DND-41 (cell line): ENCODE results near the gene SAP25.
"Not testable (repeated sequence)": the region's sequence is repeated elsewhere in the genome, so short reads cannot be mapped to it uniquely, and the experiment has no call there.

Experiments
- ATAC-seq: fragments of 200-7000 bp; cut with Tn5 transposase; 3 replicates; pipeline ENCODE4 v1.9.1; 2021; ENCODE audit warnings: low read depth; ENCODE audit not compliant: insufficient read depth
- DNase-seq: peaks from one replicate; pipeline ENCODE4 v3.0.0-alpha.2; 2020
- H2AFZ ChIP-seq: 2 replicates; pipeline ENCODE4 v1.6.0; 2012; ENCODE audit warnings: low read depth, low read length
- H3K27ac ChIP-seq: 2 replicates; pipeline ENCODE4 v1.5.1; 2012; ENCODE audit warnings: low read length, inconsistent platforms
- H3K27me3 ChIP-seq: fragments of 200-600 bp; sonication (generic); 2 replicates; pipeline ENCODE4 v1.6.0; 2012; ENCODE audit warnings: low read length, mild to moderate bottlenecking, inconsistent platforms; ENCODE audit not compliant: insufficient read depth, poor library complexity
- H3K36me3 ChIP-seq: 2 replicates; pipeline ENCODE4 v1.5.1; 2012; ENCODE audit warnings: low read length, inconsistent platforms; ENCODE audit not compliant: insufficient read depth
- H3K4me1 ChIP-seq: 2 replicates; pipeline ENCODE4 v1.5.1; 2012; ENCODE audit warnings: mild to moderate bottlenecking, low read length; ENCODE audit not compliant: insufficient read depth
- H3K4me2 ChIP-seq: 2 replicates; pipeline ENCODE4 v1.6.0; 2012; ENCODE audit warnings: mild to moderate bottlenecking, moderate library complexity, low read length, inconsistent platforms; ENCODE audit not compliant: insufficient read depth
- H3K4me3 ChIP-seq, 2 experiments: fragments of 200-600 bp in 1 of 2; shearing (Covaris generic) in 1 of 2; 2 replicates each; pipeline ENCODE4 v1.5.1; 2012 to 2016; ENCODE audit warnings: inconsistent platforms in 2 of 2, low read length in 2 of 2, mild to moderate bottlenecking in 2 of 2, low read depth in 1 of 2, moderate library complexity in 1 of 2
- H3K79me2 ChIP-seq: 2 replicates; pipeline ENCODE4 v1.6.0; 2012; ENCODE audit warnings: low read length, inconsistent platforms; ENCODE audit not compliant: insufficient read depth
- H3K9ac ChIP-seq: 2 replicates; pipeline ENCODE4 v1.6.0; 2012; ENCODE audit warnings: low read depth, mild to moderate bottlenecking, inconsistent platforms, low read length, moderate library complexity
- H3K9me3 ChIP-seq: 2 replicates; pipeline ENCODE4 v1.5.1; 2012; ENCODE audit warnings: low read length, moderate library complexity, mild to moderate bottlenecking, inconsistent platforms; ENCODE audit not compliant: insufficient read depth, severe bottlenecking
- H4K20me1 ChIP-seq: 2 replicates; pipeline ENCODE4 v1.6.0; 2012; ENCODE audit warnings: low read length; ENCODE audit not compliant: insufficient read depth
- CTCF ChIP-seq: IDR thresholded peaks from 2 replicates; pipeline ENCODE4 v1.5.1; 2012; ENCODE audit warnings: borderline replicate concordance, low read length, moderate library complexity, mild to moderate bottlenecking; ENCODE audit not compliant: poor library complexity, severe bottlenecking; ENCODE audit errors: extremely low read depth
- EZH2 ChIP-seq: IDR thresholded peaks from 3 replicates; pipeline ENCODE4 v1.6.1; 2012; ENCODE audit warnings: borderline replicate concordance, low read depth, mild to moderate bottlenecking, moderate library complexity, low read length, inconsistent platforms; ENCODE audit not compliant: severe bottlenecking

The SAP25 gene

GRCh38 chr7:100555701-100556100 is 18.0 kb downstream of the SAP25 start:
- H3K4me3 ChIP-seq, result no peak overlapping the region
- no peak overlapping the region for H2AFZ ChIP-seq
- no peaks in the 10 kb centered on the region for H3K4me1 ChIP-seq
- ATAC-seq (no peak), DNase-seq (no peak)
- no peak overlapping the region for H3K4me2 ChIP-seq
- no peak overlapping the region for H3K9ac ChIP-seq
- H3K36me3 ChIP-seq, result peaks cover 55% of the 10 kb centered on the region
- no peak for TF ChIP-seq CTCF
- no peak for TF ChIP-seq EZH2
- H3K79me2 ChIP-seq, result no peaks in the 10 kb centered on the region
- no peak overlapping the region for H3K27ac ChIP-seq
- no peaks in the 10 kb centered on the region for H3K9me3 ChIP-seq
- H3K27me3 ChIP-seq, result no peaks in the 10 kb centered on the region
- H4K20me1 ChIP-seq, result peaks cover 3% of the 10 kb centered on the region; the same call in 1 of the 2 replicates

- no peak for ATAC-seq
- H3K79me2 ChIP-seq, result no peaks in the 10 kb centered on the region
- H3K4me3 ChIP-seq, result no peak overlapping the region
- no peaks in the 10 kb centered on the region for H3K27me3 ChIP-seq
- H3K4me1 ChIP-seq, result no peaks in the 10 kb centered on the region
- TF ChIP-seq EZH2 (no peak), CTCF (no peak)
- H2AFZ ChIP-seq, result no peak overlapping the region
- H3K9me3 ChIP-seq, result no peaks in the 10 kb centered on the region
- no peak overlapping the region for H3K27ac ChIP-seq
- no peak for DNase-seq
- no peak overlapping the region for H3K4me2 ChIP-seq
- peaks cover 3% of the 10 kb centered on the region; the same call in 1 of the 2 replicates for H4K20me1 ChIP-seq
- peaks cover 57% of the 10 kb centered on the region for H3K36me3 ChIP-seq
- H3K9ac ChIP-seq, result no peak overlapping the region
Observed at GRCh38 chr7:100553032-100553431, 20.7 kb downstream of the SAP25 start.

GRCh38 chr7:100552532-100552931 is 21.2 kb downstream of the SAP25 start:
- H3K9me3 ChIP-seq, result no peaks in the 10 kb centered on the region
- TF ChIP-seq EZH2 (no peak), CTCF (no peak)

GRCh38 chr7:100548446-100548845 is 25.3 kb downstream of the SAP25 start:
- not testable (repeated sequence) for H3K27ac ChIP-seq, H3K4me2 ChIP-seq, H4K20me1 ChIP-seq, H3K27me3 ChIP-seq, ATAC-seq, H3K9ac ChIP-seq, H3K9me3 ChIP-seq, DNase-seq, H3K4me1 ChIP-seq, H3K4me3 ChIP-seq, H2AFZ ChIP-seq
- Histone ChIP-seq H3K36me3 (peaks cover 29% of the 10 kb centered on the region), H3K79me2 (peaks cover 12% of the 10 kb centered on the region)

More at GRCh38 chr7:100552532-100552931, 21.2 kb downstream of the SAP25 start:
- peaks cover 57% of the 10 kb centered on the region for H3K36me3 ChIP-seq
- H4K20me1 ChIP-seq, result peaks cover 5% of the 10 kb centered on the region
- H3K79me2 ChIP-seq, result no peaks in the 10 kb centered on the region
- no peak overlapping the region for H3K4me3 ChIP-seq
- no peak for DNase-seq
- no peaks in the 10 kb centered on the region for H3K27me3 ChIP-seq
- H3K4me1 ChIP-seq, result no peaks in the 10 kb centered on the region
- no peak overlapping the region for H3K4me2 ChIP-seq
- no peak overlapping the region for H2AFZ ChIP-seq
- H3K27ac ChIP-seq, result no peak overlapping the region
- no peak for ATAC-seq
- H3K9ac ChIP-seq, result no peak overlapping the region
